NCI-H748 (cell line): ENCODE data around the gene RGL4.

Source experiments
- DNase-seq: peaks from one replicate; lab custom pipeline; 2025; ENCODE audit not compliant: unreplicated experiment; lab: John Stamatoyannopoulos, UW

Gene RGL4

GRCh38 chr22:23678133-23678532, 12.7 kb upstream of the RGL4 start:
- no peak for DNase-seq

DNA sequence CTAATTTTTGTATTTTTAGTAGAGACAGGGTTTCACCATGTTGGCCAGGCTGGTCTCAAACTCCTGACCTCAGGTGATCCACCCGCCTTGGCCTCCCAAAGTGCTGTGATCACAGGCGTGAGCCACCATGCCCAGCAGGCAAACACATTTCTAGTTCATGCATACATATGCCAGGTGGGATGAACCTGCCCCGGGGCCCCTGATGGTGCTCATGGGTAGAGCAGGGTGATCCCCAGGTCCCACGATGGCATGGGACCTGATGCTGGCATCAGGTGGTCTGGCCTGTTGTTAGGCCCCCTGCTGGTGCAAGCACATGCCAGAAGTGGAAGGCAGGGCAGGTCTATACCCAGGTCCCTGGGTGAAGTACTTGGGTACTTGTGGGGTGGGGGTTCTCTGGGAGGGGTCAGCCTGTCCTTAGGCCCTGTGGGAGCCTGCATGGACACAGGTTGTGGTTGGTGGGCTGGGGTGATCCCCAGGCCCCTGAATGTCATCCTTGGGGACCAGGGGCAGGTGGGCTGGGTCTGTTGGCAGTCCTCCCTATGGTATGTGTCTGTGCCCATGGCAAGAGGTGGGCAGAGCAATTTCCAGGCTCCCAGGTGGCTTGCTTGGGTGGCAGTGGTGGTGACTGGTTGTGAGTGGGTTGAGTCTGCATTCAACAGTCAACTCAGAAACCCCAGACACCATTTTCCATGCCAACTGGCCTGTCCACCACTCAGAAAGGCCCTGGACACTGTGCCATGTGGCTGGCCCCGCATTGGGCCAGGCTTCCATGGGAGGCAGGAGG, 9.6 kb upstream of the RGL4 start:
- DNase-seq = no peak

GRCh38 chr22:23682077-23682476, 8.7 kb upstream of the RGL4 start:
- DNase-seq = no peak

GRCh38 chr22:23682827-23683355, 7.9 kb upstream of the RGL4 start:
- DNase-seq = no peak

- no peak for DNase-seq
These were observed 7.3 kb upstream of the RGL4 start for GRCh38 chr22:23683545-23683944.

GRCh38 chr22:23684026-23684425, 6.8 kb upstream of the RGL4 start:
- no peak for DNase-seq

DNA sequence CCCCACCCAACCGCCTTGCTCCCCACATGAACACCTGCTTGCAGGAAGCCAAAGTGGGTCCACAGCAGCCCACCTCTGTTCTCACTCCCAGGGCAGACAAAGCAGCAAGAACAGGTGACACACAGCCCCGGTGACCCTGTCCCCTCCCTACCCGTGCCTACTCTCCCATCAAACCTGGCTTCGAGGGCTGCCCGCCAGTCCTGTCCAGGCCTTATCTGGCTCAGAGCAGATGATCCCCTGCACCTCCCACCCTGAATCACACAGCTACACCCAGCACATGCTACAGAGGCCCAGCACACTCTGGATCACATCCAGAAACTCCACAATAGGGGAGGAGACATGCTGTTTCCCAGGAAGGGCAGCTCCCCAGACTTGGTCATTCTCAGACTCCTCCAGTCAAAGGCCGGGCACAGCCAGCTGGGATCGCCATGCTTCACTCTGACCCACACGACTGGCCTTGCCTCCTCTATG, 6.2 kb upstream of the RGL4 start:
- no peak for DNase-seq

GRCh38 chr22:23685205-23685784, 5.5 kb upstream of the RGL4 start:
- DNase-seq = no peak

- no peak for DNase-seq
These were observed 4.3 kb upstream of the RGL4 start for GRCh38 chr22:23686416-23687024.

- DNase-seq = no peak
These were observed 2.7 kb upstream of the RGL4 start for GRCh38 chr22:23688121-23688520.

GRCh38 chr22:23688571-23688970, 2.2 kb upstream of the RGL4 start:
- DNase-seq = no peak

GRCh38 chr22:23689414-23689813, 1.4 kb upstream of the RGL4 start:
- DNase-seq = no peak

- DNase-seq = no peak
These were observed 1.1 kb downstream of the RGL4 start for GRCh38 chr22:23691748-23692423.

GRCh38 chr22:23692598-23693291, 1.9 kb downstream of the RGL4 start:
- DNase-seq = no peak

DNA sequence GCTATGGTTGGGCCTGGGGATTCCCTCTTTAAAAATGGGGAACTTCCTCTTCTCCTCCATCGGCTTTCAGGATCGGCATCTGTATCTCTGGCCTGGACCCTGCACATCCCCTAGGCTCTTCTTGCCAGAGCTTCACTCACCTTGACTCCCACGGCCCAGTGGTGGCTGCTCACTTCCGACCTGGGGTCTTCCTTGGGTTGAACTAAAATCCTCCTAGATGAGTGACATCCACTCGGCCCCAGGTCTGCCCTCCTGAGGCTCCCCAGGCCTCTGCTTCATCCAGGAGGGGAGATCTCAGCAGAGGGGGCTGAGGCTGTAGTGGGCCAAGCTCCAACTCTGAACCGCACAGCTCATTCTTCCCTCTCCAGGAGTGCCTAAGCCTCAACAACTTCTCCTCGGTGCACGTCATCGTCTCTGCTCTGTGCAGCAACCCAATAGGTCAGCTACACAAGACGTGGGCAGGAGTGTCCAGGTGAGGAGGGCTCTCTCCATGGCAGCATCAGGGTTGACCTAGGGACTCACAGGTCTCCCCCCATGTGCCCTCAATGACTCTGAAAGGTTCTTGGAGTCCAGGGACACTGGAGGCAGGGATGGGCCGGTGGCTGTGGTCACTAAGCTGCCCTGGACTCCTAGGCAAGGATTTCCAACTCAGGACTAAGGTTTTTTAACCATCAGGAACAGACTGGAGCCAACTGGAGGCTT, 3.3 kb downstream of the RGL4 start:
- no peak for DNase-seq

GRCh38 chr22:23695141-23695540, 4.3 kb downstream of the RGL4 start:
- DNase-seq = no peak

DNA sequence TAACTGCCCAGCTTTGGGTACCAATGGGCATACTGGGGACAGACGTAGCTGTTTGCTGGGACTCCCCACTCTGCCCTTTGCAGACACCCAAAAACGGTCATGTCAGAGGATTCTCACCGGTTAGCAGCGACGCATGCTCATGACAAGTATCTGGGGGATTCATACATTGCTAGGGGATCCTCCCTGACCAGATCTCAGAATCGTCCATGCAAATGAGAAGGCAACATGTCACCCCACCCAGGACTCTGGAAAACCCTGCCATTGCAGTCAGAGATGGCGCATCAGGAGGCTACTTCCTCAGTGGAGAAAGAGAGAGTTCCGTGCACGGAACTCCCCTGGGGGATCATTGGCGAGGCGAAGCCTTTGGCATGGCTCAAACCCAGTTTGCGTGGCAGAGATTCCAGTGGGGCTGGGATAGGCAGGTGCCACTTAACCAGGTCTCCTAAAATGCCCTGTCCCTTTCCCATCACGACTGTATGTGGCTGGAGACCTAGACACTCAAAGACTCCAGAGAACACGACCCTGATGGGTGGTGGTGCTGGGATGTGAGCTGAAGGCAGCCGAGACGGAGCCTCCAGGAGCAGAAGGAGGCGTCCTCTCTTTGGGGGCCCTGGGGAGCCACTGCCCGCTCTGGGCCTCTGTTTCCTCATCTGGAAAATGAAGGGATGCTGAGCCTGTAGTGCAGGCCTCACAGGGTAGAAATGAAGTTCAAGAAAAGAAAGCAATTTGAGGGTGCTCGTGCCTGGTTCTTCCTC, 4.9 kb downstream of the RGL4 start:
- DNase-seq = no peak

DNA sequence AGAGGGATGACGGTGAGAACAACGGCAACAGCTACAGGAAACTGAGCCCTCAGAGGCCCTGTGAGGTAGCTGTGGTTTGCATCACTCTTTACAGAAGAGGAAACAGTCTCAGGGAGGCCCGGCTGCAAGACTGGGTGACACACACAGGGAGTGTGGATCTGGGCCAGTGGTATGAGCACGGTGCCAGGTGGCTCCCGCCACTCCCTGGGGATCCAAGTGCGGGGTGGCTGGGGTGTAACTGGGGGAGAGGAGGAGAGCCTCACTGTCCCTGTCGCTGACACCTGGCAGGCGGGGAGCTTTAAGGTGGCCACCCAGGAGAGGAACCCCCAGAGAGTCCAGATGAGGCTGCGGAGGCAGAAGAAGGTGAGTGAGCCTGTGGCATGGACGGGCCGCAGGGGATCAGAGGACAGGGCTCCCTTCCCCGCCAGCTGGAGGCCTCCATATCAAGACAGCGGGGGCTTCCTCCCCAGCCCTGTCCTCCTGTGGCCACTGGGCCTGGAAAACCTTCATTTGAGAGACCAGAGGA, 5.6 kb downstream of the RGL4 start:
- no peak for DNase-seq
